ENCODE data around the gene DSCAM.

DNA sequence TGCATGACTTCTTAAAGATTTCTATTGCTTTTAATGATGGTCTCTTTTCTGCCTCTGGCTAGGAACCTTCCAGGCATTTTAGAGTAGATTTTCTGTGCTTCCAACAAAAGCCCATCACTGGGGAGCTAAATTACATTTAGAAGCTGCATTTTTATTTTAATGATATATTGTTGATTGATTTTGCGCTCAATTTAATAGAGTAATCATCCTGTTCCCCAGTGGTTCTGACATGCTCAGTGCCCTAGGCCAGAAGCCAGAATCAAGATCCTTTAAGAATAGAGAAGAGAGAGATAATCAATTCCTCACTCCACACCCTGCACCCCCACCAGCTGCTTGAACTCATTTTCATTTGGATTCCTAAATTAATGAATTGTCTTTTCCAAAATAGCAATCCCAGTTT lies 881.9 kb downstream of the DSCAM start:
- TF ChIP-seq CTCF (IDR thresholded peaks at IDR 0.05) (no peak), POLR2A (IDR thresholded peaks at IDR 0.05) (no peak)

All from vagina (tissue), 2 donors.